Heart left ventricle (tissue), 13 donors: Measurements from ENCODE around the gene FILIP1.

Experiments
- POLR2A ChIP-seq, 2 donors: fragments of 450-650 bp; IDR thresholded peaks; one replicate each; pipeline ENCODE4 v1.6.1; 2017; ENCODE audit warnings: antibody characterized with exemption in 2 of 2, mild to moderate bottlenecking in 2 of 2, moderate library complexity in 2 of 2
- TF ChIP-seq, protein P1 (sequence below), 12 donors: fragments of 200-600 bp; sonication (generic) in 4 of 12; IDR thresholded peaks; one replicate each; pipeline versions ENCODE4 v1.5.0 to v1.8.0; 2018 to 2022; ENCODE audit warnings: antibody characterized with exemption in 12 of 12, mild to moderate bottlenecking in 5 of 12
- donor health status: ischemic (EF 13 %, LVEDD 7.1; RV severe dilation, severe dysfunction).
- donor health status: DM: no; HTN: yes; CAD: no.
- donor health status: DM: no; HTN: no; CAD: no.
- donor health status: ischemic (EF 25% LVEDD 6.9; RV normal size, moderate dysfunction).
- donor health status: ischemic (EF 25% LVEDD 5.7; RV mildly dilated, moderate dysfunction).
- donor health status: ischemic (EF 35%, LVEDD 5.7; RV mildly dilated, moderate dysfunction).
- donor health status: nonischemic (EF 11% LVEDD 7.7; RV severe dilation, severe dysfunction).
- donor health status: DM: yes; HTN: yes; CAD: no.
- donor health status: PGD.
- donor health status: ischemic (EF 29% LVEDD 5.4; RV normal size, mild dysfunction).
- donor health status: nonischemic (EF 23%, LVEDD 6.1; RV moderate dilation, normal function).

DNA sequence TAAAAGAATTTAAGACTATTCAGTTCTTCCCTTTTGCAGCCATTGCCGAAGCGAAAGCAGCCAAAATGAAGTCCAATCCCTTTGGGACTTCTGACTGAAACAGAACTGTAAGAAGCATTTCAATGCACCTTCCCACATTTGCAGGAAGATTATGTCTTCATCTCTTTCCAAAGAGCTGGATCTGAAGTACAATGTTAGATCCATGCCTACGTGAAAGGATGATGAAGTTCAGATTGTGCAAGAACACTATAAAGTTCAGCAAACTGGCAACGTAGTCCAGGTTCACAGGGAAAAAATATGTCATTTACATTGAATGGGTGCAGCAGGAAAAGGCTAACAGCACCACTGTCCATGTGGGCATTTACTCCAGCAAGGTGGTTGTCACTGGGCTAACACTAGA lies 6.0 kb upstream of the FILIP1 start:
- no peak for TF ChIP-seq POLR2A (IDR thresholded peaks at IDR 0.05)
- TF ChIP-seq, protein P1, sequence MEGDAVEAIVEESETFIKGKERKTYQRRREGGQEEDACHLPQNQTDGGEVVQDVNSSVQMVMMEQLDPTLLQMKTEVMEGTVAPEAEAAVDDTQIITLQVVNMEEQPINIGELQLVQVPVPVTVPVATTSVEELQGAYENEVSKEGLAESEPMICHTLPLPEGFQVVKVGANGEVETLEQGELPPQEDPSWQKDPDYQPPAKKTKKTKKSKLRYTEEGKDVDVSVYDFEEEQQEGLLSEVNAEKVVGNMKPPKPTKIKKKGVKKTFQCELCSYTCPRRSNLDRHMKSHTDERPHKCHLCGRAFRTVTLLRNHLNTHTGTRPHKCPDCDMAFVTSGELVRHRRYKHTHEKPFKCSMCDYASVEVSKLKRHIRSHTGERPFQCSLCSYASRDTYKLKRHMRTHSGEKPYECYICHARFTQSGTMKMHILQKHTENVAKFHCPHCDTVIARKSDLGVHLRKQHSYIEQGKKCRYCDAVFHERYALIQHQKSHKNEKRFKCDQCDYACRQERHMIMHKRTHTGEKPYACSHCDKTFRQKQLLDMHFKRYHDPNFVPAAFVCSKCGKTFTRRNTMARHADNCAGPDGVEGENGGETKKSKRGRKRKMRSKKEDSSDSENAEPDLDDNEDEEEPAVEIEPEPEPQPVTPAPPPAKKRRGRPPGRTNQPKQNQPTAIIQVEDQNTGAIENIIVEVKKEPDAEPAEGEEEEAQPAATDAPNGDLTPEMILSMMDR (IDR thresholded peaks at IDR 0.05), result no peak
